Adrenal gland (tissue), 5 donors: Measurements from ENCODE around the gene CETN1.

Source experiments
- CTCF ChIP-seq, 6 experiments: fragments of 450-650 bp in 4 of 6; fragments of 200-600 bp in 2 of 6; sonication (generic) in 1 of 6; IDR thresholded peaks; 1 replicate in 5 of 6; 2 replicates in 1 of 6; pipeline versions ENCODE4 v1.5.1 to v1.8.0; 2016 to 2021; ENCODE audit warnings: antibody characterized with exemption in 6 of 6, mild to moderate bottlenecking in 2 of 6, moderate library complexity in 1 of 6
- POLR2A ChIP-seq, 2 donors: fragments of 450-650 bp; IDR thresholded peaks; one replicate each; pipeline ENCODE4 v1.6.1; 2017; ENCODE audit warnings: antibody characterized with exemption in 2 of 2, mild to moderate bottlenecking in 2 of 2, moderate library complexity in 1 of 2
- donor health status: DM: no; HTN: no; CAD: no.

GRCh38 chr18:604771-605170, 24.6 kb downstream of the CETN1 start:
- TF ChIP-seq CTCF (IDR thresholded peaks at IDR 0.05): no peak
- no peak for TF ChIP-seq POLR2A (IDR thresholded peaks at IDR 0.05)
